T follicular helper cell (primary cell): Measurements from ENCODE around the gene ZNF423.
"Not testable (repeated sequence)": the region's sequence is repeated elsewhere in the genome, so short reads cannot be mapped to it uniquely, and the experiment has no call there.

Experiments
- DNase-seq: peaks from one replicate; pipeline ENCODE4 v3.0.0-alpha.2; 2020; ENCODE audit warnings: low read depth

The ZNF423 gene

DNA sequence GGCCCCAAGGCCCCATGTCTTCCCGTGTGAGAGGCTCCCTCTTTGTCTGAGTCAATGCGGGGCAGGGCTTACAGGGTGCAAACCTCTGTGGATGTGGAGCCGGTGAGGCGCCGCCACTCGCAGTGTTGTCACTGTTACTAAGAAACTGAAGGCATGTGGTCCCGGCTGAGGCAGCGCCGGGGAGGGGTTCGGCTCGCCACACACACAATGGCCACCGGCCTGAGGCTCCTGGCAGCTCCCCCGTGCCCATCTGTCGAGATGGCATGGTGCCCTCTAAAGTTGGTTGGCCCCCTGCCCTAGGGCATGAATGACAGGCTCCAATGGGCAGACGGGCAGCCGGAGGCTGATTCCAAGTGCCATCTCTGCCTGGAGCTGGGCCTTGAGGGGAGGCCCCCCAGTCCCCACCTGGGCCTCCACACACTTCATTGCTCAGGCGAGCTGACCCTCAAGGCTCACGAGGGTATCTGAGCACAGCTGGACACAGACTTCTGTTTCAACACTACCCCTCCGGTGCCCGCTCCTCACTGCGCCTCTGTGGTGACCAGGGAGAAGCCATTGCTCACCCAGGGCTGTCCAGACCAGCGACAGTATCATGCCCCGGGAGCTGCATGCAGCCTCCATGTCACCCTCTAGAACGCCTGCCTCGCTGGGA, 345.1 kb downstream of the ZNF423 start:
- DNase-seq: no peak

DNA sequence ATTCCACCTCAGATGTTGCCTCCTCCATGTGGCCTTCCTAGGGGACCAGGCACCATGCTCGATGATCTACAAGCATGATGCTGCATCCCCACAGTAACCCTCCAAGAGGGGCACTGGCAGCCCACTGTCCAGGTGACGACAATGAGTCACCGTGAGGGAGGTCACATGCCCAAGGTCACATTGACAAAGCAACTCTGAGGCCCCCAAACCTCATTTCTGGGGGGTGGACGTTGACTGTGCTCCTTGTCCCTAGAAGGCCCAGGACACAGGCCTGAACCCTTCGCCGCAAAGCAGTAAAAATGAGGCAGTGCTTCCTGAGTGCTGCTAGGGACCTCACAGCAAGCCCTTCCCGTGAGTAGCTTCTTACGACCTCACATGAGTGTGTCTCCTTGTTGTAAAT, 345.8 kb downstream of the ZNF423 start:
- DNase-seq: no peak

DNA sequence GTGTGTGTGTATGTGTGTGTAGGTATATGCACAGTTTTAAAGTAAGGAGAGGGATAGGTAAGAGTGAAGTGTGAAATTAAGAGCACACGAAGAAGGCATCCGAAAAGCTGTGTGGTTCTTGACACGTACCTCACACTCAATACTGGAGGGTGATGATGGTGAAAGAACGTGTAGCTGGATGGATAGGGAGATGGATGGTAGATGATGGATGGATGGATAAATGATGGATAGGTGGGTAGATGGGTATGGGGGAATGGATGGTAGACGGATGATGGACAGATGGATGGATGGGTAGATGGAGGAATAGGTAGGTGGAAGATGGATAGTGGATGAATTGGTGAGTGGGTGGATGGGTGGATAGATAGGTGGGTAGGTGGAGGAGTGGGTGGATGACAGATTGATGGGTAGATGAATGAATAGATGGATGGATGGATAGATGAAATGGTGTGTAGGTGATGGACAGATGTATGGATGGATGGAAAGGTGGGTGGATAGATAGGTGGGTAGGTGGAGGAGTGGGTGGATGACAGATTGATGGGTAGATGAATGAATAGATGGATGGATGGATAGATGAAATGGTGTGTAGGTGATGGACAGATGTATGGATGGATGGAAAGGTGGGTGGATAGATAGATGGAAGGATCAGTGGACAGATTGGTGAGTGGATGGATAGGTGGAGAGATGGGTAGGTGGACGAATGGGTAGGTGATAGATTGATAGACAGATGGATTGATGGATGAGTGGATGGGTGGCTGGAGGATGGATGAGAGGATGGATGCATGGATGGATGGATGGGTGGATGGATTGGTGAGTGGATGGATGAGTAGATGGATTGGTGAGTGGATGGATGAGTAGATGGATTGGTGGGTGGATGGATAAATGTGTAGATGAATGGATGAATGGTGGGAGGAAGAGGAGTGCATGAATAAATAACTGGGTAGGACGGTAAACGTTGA, 349.6 kb downstream of the ZNF423 start:
- DNase-seq: not testable (repeated sequence)

DNA sequence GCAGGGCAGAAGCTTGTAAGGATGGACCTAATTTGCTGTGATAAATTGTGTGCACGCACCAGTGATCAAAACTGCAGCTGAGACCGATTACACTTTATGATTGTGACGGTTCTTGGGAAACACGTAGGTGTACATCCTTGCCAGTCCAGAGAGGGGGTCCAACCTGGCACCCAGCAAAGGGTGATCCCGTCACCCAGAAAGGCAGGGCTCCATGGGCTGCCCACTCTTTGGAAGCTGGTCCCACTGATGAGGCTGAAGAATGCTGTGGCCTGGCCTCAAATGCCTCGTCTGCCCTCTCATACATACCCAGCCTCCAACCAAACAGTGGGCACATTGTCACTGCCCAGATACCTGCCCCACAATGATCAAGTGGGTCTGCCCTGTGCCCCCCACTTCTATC, 350.4 kb downstream of the ZNF423 start:
- DNase-seq: no peak

DNA sequence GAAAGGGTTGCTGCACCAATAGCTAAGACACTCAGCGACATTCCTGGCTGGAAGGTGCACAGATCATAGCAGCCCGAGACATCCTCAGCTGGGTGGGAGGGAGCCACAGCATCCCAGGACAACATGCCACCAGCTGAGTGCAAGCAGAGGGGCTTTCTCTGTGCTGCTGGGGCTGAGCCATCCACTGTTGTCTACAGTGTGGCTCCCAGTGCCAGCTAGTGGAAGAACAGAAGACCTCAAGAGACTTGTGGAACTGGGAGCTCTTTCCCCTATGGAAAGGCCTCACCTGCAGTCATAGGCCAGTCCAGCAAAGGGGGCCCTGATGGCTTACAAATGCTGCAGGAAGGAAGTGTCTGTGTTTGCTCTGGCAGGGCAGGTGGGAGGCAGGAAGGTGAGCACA, 351.3 kb downstream of the ZNF423 start:
- DNase-seq: no peak

DNA sequence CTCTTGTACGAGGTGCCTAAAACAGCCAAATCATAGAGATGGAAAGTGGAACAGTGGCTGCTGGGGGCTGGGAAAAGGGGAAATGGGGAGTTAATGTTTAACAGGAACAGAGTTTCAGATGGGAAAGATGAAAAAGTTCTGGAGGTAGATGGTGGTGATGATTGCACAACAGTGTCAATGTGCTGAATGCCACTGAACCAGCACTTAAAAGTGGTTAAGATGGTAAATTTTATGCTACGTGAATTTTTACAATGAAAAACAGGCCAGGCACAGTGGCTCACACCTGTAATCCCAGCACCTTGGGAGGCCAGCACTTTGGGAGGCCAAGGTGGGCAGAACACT, 351.9 kb downstream of the ZNF423 start:
- DNase-seq: no peak

DNA sequence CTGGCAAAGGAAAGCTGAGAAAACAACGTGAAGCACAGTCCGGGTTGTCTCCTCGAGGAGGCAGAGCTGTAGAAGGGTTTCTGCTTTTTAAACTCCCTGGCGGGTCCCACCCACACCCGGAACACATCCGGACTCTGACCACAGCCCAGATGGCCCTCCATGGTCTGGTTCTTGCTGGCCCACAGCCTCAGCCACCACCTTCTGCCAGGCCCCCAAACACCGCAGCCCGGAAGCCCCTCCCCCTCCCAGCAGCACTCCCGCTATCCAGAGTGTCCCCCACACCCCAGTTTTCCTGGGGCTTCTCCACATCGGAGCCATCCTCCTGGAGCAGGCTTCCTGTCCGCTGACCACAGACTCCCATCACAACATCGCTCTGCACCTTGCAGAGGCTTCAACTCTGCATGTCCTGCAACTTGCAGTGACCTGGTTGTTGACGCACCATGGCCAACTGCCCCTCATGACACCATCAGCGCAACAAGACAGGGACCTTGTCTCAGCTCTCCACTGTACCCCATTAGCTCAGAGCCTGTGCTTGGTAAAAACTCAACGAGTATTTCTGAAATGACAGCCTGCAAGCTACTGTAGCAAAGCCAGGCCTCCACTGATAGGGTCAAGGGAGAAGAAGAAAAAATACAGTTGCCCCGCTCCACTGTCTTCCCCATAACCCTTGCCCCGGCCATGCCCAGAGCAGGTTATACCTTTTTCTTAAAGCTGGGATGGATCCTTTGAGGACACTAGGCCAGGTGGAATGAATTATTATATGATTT, 352.5 kb downstream of the ZNF423 start:
- DNase-seq: no peak

DNA sequence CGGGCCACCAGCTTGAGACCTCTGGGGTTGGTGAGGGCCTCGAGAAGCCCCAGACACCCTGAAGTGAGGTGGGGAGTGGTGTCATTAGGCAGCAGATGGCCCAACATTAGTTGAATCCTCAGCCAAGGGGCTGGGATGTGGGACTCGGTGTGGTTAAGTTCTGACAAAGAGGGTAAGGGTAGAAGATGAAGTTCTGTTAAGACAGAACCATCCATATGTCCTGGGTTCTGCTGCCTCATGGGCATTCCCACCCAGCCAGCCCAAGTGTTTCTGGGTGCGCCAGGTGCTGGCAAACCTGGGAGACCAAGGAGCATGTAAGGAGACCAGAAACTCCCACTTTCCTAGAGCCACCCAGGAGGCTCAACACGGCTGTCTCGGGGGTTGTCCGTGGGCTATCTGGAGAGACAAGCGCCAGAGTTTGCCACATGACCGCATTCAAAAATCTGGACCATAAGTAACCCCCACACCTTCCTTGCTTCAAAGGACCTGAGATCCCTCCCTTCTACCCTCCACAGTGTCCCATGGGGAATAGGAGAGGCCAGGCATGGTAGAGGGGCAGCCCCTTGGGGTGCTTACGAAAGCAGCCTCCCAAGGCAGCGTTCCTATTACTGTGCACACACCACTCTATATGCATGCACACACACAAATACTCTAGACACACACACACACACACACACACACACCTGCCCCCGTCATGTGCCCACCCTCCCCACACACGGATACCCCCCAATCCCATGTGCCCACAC, 353.6 kb downstream of the ZNF423 start:
- no peak for DNase-seq

DNA sequence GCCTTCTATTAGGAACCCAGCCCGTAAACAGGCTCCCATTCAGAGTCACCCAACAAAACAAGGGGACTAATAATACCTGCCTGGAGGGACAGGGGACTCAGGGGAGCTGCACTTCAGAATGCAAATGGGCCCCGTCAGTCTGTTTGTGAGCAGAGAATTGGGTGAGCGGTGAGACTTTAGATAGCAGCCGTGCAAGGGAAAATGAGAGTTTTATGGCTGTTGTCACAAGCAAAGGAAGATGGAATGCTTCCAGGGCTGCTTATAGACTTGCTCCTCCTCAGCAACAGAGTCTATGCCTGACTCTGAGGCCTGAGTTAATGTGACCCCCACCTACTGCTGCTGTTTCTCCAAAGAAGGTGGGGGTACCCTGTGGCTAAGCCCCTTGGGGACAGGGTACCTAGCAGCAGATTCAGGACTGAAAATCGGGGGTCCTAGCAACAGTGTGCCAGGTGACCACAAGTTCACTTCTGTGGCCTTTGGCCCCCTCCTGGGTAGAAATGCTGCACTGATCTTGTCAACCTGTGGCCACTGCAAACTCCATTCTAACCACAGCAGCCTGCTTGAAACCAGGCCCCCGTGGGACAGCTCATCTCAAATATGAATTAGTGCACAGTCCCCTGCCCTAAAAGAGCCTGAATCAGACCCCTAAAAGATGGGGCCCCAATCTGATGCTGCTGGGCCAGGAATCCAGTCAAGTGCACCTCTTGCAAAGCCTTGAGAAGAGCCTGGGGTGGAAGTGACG, 355.9 kb downstream of the ZNF423 start:
- no peak for DNase-seq

DNA sequence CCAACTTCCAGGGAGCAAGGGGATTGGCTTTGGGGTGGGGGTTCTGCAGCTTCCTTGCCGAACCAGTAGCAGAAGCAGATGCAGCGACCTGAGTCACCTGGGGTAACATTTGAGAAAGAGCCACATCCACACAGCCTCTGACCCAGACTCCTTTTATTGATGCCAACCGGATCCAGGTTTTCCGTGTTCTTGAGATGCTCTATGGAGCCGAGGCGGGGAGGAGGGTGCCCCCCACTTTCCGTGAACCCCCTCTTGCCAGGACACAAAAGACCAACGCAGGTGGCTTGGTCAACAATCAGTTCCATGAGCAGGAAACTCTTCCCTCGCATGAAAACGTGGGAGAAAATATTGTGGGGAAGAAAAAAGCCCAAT, 356.5 kb downstream of the ZNF423 start:
- DNase-seq: no peak

DNA sequence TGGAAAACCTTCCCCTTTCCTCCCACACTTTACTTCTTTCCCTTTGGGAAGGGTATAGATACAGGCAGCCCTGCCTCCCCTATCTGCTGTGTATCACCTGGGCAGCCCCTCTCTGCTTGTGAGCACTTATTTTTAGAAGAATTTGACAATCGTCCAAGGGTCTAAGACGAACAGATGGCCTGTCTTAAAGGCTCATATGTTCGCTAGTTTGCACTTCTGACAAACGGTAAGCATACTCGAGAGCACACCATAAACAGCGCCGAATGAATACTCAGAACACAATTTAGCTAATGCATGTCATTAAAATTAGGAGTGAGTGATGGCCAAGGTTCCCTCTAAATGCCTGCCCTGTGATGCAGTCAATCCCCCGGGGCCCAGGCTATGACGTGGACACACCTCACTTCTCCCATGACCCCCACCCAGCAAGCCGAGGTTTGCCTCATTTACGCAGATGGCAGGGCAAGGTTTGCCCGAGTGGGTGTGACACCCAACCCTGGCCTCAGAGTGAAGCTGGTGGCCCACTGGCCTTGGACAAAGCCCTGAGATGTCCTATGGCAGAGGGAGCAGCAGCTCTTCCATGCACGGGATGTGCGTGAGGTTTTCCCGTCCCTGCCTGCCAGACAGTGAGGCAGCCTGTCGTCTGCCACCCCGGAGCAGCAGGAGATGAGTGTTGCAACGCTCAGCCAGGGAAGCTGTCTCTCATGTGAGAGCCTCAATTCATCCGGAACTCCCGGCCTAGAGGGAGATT, 357.1 kb downstream of the ZNF423 start:
- no peak for DNase-seq

DNA sequence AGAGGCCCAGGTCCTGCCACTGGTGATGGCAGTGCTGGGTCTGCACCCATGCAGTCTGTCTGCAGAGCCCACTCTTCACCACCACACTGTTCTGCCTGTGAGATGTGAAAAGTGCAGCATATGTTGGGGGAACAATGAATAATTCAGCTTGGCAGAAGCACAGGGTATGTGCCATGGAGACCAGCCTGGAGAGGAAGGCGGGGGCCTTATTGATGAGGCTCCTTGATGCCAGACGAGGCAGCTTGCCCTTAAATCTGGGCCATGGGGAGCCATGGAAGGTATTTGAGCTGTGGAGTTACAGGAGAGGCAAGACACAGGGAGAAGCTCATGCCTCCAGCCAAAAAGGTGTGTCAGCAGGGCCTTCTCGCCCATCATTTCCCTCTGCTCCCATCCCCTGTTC, 357.6 kb downstream of the ZNF423 start:
- no peak for DNase-seq

DNA sequence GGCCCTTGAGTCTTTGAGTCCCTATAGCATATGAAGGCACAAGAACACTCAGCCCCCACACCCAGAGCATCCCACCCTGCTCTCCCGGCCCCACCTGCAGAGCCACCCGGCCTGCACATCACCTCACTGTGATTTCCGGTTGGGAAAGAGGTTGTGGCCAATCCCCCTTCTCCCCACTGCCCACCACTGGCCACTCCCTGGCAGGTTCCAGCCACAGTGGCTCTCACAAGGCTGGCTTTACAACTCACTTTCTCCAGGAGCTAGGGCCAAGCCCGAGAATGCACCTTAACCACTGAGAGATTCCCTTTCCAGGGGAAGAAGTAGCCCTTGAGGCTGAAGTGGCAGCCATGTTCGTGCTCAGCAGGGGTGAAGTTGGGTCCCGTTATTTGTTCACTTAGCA, 358.4 kb downstream of the ZNF423 start:
- no peak for DNase-seq

DNA sequence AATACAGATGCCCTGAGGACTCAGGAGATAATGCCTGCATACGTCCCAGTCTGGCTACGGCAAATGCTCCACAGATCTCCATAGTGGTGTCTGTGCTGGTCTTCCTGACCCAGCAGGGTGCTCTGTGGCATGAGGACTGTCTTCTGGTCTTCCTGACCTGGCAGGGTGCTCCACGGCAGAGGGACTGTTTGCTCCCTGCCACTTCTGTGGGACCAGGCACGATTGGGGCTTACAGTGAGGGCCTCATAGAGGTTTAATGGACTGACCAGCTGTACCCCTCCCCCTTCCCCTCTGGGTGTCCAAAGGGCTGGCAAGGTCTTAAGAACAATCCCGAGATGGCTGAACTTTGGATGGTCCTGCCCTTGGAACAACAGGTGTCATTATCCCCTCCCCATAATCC, 359.3 kb downstream of the ZNF423 start:
- no peak for DNase-seq

DNA sequence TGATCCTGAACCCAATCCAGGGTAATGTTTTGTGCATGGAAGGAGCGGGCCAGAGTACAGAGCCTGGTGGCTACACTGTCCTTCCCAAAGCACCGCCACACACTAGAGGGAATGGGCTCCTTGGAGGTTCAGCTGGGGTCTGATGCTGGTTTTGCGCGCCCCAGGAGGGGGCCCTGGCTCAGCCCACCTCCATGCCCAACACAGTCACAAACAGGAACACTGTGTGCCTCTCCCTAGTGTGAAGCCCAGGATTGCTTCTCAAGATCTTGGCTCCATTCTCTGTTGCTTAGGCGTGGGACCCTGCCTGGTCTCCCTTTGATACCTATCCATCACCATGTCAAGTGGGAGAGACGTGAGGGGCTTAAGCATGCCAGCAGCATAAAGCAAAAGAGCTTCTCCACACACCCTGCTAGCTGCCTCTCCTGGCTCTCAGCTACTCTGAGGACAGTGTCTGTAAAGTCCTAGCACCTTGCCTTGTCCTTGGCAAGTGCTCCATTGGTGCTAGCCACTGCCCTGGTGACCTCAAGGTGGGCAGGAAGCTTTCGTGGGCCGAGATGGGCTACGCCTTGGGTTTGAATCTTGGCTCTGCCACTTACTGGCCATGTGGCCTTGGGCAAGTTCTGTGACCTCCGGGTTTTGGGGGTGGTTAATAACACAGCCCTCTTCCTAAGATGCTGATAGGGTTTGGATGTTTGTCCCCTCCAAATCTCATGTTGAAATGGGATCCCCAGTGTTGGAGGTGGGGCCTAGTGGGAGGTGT, 360.1 kb downstream of the ZNF423 start:
- DNase-seq: no peak

DNA sequence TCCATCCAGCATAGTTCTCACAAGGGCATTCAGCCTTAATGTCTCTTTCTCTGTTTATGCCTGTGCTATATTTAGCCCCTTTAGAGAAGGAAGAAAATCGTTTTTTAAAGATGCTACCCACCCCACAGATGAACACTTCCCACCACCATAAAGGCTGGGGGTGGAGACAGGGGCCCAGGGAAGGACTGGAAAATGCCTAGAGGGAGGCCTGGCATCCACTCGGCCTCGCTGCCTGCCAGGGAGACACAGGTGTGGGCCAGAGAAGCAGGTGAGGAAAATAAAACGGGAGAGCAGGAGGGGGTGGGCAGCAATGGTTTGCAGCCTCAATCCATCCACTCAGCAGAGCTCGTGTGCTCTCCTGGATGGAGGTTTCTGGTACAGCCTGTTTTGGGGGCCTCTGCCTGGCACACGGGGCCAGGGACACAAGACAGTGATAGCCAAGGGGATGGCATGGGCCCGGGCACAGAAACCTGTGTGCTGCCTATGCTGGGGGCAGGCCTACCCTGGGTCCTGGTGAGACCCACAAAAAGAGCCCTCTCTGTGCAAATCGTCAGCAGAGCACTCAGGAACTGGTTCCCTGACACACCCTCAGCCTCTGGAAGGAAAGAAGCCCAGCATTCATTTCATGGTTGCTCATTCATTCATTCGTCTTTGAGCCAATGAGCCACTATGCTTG, 360.9 kb downstream of the ZNF423 start:
- no peak for DNase-seq

DNA sequence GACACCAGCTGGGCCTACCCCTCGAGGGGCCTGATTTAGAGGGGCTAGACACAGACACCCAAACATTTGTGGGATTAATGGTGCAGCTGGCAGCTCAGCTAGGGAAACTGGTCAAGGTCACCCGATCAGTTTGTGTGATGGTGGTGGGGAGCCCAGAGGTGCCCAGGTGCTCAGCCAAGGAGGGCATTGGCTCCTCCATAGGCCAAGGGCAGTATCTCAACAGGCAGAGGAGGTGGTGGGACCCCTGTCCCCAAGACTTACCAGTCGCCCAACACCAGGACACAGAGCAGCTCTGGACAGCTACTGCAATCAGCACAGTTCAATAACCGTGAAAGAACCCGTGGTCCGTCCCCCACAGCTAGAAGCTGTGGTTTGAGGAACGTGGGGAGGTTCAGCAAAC, 361.4 kb downstream of the ZNF423 start:
- DNase-seq: no peak

DNA sequence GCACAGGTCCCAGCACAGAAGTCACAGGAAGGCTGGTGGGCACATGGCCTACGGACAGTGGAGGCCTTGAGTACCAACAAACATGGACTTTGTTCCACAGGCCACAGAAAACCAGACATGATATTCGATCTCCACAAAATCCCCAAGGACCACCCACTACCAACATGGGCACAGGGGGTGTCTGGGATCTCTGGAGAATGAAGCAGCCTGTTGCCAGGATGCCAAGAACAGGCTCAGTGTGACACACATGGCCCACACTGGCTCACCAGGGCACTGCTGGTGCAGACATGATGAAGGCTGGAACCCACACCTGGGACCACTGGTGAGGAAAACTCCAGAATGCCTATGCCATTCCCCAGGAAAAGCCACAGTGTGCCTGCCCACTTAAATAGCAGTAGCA, 362.1 kb downstream of the ZNF423 start:
- no peak for DNase-seq

DNA sequence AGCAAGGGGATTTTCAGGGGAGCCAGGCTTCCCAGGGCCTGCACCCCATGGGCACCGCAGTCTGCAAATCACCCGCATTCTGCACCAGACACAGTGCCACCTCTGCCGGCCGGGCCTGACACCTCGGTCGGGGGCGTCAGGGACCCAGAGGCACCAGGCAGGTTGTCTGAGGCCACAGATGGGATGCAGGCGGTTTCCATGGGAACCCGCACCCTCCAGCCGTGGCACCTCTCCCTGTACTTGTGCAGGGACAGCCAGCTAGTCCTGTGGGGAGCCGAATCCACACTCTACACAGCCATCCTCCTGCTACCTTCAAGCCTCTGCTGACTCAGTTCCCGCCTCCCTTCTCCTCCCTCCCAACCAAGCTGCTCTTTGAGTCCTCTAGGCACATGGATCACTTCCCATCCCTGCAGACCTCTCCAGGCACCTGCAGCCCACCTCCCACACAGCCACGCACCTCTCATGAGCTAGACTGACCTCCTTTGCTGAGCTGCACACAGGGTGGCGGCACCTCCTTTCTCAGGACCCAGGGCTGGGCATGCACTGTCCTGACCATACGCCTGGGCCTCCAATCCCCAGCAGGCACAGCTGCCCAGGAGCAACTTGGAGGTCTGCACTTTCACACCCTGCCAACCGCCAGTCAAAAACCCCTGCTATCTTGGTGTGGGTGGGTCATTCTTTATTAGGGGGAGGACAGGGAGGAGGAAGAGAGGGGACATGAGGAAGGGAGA, 362.9 kb downstream of the ZNF423 start:
- DNase-seq: no peak
